DMS114 treated with DMSO at 0.1 percent for 48 hours (cell line): ENCODE measurements around the gene MYBPC2.

Experiments
- DNase-seq: peaks from one replicate; lab custom pipeline; 2025; ENCODE audit not compliant: unreplicated experiment; lab: John Stamatoyannopoulos, UW

Gene MYBPC2

GRCh38 chr19:50513746-50514345 is 81.2 kb downstream of the MYBPC2 start, which contains the start of gene ASPDH:
Gene ASPDH (minus strand): TSS chr19:50513913. CDS start chr19:50513823, 90 bp downstream.
- DNase-seq = no peak

GRCh38 chr19:50514346-50515167 is 81.9 kb downstream of the MYBPC2 start:
- DNase-seq = no peak

- DNase-seq = no peak
These were observed 82.5 kb downstream of the MYBPC2 start for GRCh38 chr19:50515168-50515561.
